22Rv1 (cell line): ENCODE measurements around the gene PSMB8.

Experiments used
- CTCF ChIP-seq: fragments of 450-650 bp; IDR thresholded peaks from 2 replicates; pipeline ENCODE4 v1.5.1; 2017; ENCODE audit warnings: mild to moderate bottlenecking
- ZFX ChIP-seq: fragments of 450-650 bp; IDR thresholded peaks from 2 replicates; pipeline ENCODE4 v1.6.1; 2017; ENCODE audit warnings: antibody characterized with exemption, borderline replicate concordance

GRCh38 chr6:32852018-32852843 is 8.4 kb upstream of the PSMB8 start:
- TF ChIP-seq CTCF (no peak), ZFX (no peak)
